NCI-H1694 treated with DMSO at 0.1 percent for 48 hours (cell line): Measurements from ENCODE around the gene EEF1AKMT3.
"Not testable (repeated sequence)": the region's sequence is repeated elsewhere in the genome, so short reads cannot be mapped to it uniquely, and the experiment has no call there.

ENCODE experiments used
- DNase-seq: peaks from one replicate; lab custom pipeline; 2025; lab: John Stamatoyannopoulos, UW

The EEF1AKMT3 gene

DNA sequence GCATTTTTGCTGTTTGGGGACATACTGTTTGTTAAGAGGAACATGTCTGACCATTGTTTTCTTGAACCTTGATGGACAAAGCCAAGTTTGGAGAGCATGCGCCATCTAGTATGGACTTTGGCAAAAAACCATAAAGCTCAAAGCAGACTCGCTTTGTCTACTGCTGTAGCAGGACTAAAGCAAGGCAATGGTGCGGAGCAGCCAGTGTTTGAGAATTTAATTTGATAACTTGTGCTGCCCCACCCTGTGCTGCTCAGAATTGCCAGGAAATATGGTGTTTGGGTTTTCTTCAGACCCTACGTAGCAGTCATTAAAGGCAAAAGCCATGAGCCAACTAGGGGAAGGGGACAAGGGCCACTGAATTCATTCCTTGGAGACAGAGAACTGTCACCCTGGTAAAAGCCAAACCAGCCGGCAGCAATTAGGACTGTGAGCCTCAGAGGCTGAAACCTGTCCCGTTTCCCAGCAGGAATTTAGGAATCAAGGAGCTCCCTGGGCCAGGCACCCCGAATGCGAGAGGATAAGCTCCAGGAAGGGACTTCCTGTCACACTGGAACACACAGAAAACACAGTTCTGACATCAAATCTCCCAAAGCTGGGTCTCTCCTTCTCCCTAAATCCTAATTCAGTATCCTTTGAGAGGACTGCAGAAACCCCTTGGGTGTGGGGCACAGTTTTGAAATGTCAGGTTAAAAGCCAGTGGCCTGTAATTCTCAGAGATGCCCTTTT lies 45.0 kb downstream of the EEF1AKMT3 start:
- no peak for DNase-seq

- DNase-seq = not testable (repeated sequence)
Observed at GRCh38 chr12:57817990-57818331, 45.5 kb downstream of the EEF1AKMT3 start.

- DNase-seq = not testable (repeated sequence)
Observed at GRCh38 chr12:57820119-57820518, 47.7 kb downstream of the EEF1AKMT3 start.

GRCh38 chr12:57821015-57821414 lies 48.6 kb downstream of the EEF1AKMT3 start:
- not testable (repeated sequence) for DNase-seq

DNA sequence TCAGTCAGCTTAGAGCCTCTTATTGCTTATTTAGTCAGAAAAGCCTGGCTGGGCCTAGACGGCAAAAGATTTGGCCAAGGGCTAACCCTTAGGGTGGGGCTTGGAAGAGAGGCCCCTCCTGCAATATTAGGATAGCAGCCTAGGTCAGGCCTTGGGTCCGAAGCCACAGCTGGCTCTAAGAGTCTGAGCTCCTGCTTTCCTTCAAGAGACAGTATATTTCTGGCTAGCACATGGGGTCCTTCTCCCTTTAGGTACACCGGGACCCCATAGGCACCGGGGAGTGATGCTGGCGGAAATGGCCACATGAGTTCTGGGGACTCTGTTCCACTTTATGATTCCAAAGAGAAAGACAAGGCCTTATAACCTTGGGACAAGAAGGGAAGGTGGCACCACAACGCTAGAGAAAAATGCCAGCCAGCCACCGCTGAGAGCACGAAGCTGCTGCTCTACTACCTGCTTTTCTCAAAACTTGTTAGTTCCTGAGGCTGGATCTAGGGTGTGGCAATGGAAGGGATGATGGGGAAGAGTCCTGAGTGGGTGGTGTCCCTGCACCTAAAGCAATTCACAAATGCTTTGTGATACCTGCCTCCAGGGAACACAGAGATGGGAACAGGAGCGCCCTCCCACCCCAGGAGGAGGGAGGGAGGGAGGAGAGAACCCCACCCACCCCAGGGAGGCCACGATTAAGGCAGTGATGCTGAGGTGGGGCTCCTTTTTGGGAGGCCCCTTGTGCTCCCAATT lies 49.2 kb downstream of the EEF1AKMT3 start:
- no peak for DNase-seq

GRCh38 chr12:57822392-57823130 lies 50.1 kb downstream of the EEF1AKMT3 start:
- DNase-seq = no peak

DNA sequence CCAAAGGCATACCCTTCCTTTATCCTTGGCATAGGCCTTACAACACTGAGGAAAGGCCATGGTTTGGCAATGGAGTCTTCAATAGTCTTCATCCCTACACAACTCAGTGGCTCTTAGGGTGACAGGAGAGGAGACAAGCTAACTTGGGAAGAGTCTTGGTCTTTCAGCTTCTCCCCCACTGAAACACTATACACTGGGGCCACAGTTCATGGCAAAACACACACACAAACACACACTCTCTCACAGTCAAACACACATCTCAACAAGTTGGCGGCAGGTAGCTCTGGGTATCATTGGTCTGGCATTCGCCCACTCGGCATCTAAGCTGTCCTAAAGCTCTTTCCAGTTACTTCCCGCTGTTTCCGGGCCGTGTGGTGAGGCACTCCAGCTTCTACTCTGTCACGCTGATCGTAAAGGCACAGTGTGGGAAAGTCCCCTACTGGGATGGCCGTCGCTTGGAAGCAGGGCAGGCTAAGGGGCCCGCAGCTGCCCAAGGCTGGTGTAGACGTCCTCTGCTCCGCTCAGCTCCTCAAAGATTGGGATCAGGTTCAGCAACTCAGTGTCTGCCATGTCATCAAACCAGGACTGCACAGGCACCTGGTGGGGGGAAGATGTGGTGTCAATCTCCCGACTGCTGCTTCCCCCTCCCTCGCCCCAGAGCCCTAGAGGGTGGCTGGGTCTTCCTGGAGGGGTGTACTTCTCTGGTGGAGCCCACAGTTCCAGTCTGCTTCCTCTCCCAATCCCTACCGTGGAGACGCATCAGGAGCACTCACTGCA lies 50.9 kb downstream of the EEF1AKMT3 start:
- DNase-seq = no peak

- no peak for DNase-seq
Observed at GRCh38 chr12:57823908-57824640, 51.7 kb downstream of the EEF1AKMT3 start.

- DNase-seq = no peak
Observed at GRCh38 chr12:57825451-57825850, 53.0 kb downstream of the EEF1AKMT3 start.

DNA sequence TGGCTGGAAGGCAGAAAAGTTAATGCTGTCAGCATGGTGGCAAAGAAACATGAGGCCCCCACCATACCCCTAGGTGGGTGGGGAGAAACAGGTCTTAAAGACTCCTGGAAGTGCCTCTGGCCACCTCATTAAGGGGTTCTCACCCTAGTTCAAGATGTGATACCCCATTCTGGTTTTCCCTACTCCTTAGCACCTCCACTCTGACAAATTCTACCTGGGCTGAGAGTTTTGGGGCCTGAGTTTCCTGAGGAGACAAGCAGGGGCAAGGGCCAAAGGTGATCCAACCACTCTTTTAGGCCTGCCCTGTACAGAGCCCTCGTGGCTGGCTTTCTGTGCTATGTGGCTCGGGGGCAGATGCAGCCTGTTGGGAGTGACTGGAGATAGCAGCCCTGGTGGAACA lies 54.0 kb downstream of the EEF1AKMT3 start:
- DNase-seq = no peak

DNA sequence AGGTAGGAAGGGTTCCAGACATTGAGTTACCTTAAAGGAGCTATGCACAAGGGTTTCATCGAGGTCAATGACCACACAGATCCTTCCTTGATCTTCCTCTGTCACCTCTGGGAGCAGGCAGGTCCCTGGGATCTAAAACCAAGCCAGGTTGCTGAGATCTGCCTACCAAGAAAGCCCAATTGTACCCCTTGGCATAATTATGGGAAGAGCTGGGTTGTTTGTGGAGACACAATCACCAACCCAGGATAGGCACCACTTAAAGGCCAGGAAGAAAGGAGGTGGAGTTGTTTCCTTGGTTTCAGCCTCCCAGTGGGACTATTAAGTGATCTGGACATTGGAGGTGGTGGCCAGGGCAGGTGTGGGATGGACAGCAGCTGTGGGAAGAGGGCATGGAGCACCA lies 54.6 kb downstream of the EEF1AKMT3 start:
- no peak for DNase-seq

- no peak for DNase-seq
Observed at GRCh38 chr12:57829025-57829777, 56.8 kb downstream of the EEF1AKMT3 start.

DNA sequence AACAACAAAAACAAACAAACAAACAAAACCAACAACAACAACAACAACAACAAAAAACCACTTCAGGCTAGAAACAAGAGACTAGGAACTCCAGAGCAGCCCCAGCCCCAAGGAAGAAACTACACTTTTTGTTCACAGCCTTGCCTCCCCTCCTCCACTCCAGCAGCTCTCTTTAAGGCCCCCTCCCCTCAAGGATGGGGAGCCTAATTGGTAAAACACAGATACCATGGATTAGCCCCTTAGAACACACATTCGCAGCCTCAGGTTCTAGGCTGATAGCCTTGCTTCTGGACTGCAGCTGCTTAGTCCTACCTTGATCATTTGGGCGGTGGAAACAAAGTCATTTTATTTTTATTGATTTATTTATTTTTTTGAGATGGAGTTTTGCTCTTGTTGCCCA lies 58.0 kb downstream of the EEF1AKMT3 start:
- DNase-seq = no peak
